Activated CD4-positive, CD25-positive, alpha-beta regulatory T cell treated with anti-CD3 and anti-CD28 coated beads, Interleukin-2, amount 50 U/mL, for 72 hours (primary cell): Measurements from ENCODE around the gene C12orf75.
"Not testable (repeated sequence)": the region's sequence is repeated elsewhere in the genome, so short reads cannot be mapped to it uniquely, and the experiment has no call there.

Experiments used
- DNase-seq: peaks from one replicate; pipeline ENCODE4 v3.0.0; 2021

Gene C12orf75

DNA sequence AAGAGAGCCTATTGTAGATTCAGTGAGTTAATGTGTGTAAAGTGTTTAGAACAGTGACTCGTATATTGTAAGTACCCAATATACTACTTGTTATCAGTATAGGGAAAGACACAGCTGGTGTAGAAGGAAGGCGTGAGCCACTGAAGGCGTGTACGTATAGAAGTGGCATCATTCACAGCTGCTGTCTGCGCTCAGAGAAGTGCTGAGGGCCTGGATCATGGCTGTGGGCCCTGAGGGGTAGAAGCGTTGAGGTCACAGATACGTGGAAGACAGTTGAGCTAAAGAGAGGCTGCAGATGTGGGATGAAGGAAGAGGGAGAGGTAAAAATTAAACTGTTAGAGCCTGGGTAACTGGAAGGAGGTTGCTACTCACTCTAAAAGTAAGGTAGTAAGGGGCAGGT lies 5.9 kb downstream of the C12orf75 start:
- DNase-seq = no peak

DNA sequence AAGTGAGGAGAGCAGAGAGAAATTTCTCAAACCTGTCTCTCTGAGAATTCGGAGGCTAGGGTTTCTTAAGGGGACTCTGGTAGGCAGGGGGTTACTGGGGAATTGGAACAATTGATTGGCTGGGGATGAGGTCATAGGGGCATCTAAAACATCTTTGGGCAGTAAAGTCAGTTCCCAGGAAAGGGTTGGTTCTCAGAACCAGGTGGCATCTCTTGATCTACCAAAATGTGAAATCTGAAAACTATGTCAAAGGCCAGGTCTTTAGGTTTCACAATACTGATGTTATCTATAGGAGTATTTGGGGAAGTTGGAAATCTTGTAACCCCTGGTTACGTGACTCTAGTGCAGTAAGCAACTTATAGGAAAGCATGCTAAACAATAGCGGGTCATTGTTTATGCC lies 6.9 kb downstream of the C12orf75 start:
- no peak for DNase-seq

DNA sequence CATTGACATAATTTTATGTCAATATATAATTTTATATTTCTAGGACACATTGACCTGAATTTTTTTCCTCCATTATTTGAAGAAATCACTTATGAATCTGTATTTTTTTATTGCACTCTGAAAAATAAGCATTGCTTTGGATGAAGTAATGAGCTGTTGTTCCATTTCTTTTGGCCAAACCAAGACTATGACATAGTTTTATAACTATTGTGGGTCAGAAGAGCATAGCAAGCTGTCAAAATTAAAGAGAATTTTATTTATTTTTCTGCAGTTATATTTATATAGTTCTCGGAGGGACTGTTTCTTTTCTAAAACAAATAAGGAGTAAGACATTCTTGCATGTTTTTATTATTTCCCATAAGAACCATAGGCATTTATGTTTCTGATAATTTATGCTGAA lies 8.5 kb downstream of the C12orf75 start:
- DNase-seq = no peak

DNA sequence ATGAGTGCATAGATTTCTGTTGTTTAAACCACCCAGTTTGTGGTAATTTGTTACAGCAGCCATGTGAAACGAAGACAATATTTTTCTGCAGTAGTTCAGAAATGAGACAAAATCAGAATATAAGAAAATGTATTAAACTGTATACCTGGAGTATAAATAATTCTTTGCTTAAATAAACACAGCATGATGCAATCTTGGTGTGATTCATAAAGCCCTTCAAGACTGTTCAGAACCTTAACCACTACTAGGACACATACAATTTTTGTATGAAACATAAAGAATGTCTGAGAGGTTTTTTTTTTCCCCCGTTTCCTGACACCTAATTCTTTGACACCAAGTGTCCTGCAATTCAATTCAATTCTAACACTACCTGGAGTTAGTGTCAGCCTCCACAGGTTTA lies 10.5 kb downstream of the C12orf75 start:
- DNase-seq = no peak

DNA sequence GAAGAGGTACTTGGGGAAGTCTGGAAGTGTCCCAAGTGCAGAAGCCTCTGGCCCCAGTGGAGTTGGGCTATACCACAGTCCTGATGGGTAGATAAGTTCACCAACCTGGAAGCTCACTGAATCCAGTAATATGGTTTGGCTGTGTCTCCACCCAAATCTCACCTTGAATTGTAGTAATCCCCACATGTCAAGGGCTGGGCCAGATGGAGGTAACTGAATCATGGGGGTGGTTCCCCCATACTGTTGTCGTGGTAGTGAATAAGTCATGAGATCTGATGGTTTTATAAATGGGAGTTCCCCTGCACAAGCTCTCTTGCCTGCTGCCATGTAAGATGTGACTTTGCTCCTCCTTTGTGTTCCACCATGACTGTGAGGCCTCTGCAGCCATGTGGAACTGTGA lies 11.1 kb downstream of the C12orf75 start:
- DNase-seq = not testable (repeated sequence)

DNA sequence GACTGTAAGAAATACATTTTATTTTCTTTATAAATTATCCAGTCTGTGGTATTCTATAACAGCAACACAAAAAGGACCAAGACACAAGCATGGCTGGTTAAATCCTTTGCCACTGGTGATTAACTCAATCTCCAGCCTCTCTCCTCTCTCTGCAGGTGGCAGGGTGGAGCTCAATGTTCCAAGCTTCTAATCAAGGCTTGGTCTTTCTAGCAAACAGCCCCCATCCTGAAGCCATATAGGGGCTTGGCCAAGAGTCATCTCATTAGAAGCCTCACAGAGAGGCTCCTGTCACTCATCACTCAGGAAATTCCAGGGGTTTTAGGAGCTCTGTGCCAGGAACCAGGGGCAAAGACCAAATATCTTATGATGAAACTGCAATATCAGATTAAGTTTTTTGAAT lies 12.0 kb downstream of the C12orf75 start:
- DNase-seq = no peak

DNA sequence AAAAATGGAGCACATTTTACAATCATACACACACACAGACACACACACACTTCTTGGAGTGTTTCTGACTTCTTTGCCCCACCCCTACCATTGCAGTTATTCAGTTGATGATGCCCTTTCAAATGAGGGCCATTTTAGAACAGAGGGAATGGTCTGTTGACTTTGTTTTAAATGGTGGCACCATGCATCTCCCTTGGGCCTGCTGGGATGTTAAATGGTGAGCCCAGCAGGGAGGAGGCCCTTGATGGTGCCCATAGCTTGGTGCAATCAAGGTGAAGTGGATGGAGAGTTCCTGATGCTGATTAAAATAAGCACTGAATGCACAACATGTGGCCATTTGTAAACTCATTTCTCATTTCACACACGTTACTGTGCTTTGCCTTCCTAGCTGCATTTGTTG lies 13.3 kb downstream of the C12orf75 start:
- no peak for DNase-seq

DNA sequence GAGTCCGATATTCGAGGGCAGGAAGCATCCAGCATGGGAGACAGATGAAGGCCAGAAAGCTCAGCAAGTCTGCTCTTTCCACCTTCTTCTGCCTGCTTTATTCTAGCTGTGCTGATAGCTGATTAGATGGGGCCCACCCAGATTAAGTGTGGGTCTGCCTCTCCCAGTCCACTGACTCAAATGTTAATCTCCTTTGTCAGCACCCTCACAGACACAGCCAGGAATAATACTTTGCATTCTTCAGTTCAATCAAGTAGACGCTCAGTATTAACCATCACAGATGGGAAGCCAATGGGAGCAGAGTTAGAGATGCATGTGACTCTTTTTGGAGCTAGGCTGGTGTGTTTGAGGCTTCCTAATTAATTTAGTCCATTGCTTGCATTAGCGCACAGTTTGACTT lies 17.0 kb downstream of the C12orf75 start:
- DNase-seq = no peak

DNA sequence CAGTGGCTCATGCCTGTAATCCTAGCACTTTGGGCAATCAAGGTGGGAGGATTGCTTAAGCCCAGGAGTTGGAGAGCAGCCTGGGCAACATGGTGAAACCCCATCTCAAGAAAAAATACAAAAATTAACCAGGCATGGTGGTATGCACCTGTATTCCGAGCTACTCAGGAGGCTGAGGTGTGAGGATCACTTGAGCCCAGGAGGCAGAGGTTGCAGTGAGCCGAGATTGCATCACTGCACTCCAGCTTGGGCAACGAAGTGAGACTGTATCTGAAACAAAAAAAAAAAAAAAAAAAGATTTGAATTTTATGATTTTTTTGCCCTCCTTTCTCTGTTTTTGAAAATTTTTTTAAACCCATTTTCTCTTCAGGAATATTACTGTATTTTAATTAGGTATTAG lies 17.7 kb downstream of the C12orf75 start:
- DNase-seq = no peak

DNA sequence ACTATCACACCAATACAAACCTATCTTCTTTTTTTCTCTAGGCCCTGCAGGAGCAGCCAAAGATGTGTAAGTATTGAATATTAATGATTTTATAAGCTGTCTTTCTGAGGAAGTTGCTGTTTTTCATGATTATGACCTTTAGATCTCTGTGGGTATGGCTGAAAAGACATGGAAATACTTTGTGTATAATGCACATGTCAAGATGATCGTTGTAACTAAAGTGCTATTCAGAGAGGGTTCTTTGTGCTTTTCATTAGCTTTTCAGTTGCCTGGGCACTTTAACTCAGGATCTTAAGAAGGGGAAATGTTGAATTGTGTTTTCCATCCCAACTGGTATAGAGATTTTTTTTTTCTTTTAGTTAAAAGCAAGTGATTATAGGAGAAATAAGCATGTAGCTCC lies 18.1 kb downstream of the C12orf75 start:
- no peak for DNase-seq

DNA sequence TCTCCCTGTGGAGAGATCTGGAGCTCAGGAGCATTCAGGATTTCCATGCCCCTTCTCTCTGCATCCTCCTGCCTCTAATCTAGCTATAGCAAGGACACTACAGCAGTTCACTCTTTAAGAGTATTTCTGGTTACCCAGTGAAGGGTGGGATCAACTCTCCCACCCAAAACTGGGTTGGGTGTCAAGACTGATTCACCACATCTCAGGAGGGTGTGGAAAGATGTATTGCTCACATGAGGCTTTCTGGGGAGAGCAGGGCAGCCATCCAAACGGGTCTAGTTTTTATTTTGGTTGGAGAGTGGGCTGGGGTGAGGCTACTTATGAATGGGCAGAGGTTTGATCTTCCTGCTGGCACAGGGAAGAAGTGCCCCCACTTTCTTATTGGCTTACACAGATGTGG lies 18.6 kb downstream of the C12orf75 start:
- no peak for DNase-seq

DNA sequence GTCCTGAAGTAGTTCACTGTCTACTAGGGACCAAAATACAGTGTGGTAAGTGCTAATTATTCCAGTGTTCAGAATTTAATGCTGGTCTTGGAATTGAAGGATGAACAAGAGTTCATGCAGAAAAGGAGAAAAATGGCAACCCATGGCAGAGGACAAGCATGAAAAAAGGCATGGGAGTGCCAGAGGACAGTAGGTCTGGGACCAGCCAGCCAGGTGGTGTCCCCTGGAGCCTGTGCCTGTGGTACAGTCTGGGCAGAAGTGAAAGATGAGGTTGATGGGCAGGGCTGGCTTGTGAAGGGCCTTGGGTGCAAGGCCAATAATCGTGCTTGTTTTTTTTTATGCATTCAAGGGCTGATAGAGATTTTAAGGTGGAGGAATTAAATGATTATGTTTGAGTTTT lies 21.0 kb downstream of the C12orf75 start:
- DNase-seq = no peak

DNA sequence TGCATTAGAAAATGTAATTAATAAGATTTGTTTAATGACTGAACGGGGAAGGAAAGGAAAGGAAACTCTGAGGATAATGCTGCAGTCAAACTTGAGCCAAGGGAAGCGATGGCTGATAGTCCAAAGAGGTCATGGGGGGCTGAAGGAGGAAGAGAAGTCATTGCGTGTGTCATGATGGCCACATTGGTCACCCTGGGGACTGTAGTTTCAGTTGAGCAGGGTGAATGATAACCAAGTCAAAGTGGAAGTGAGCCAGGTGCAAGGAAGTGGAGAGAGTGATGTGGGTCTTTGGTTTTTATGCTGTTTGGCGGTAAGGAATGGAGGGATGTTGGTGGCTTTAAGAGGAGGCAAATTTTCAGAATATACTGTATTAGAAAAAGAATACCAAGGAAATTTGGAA lies 21.6 kb downstream of the C12orf75 start:
- no peak for DNase-seq

DNA sequence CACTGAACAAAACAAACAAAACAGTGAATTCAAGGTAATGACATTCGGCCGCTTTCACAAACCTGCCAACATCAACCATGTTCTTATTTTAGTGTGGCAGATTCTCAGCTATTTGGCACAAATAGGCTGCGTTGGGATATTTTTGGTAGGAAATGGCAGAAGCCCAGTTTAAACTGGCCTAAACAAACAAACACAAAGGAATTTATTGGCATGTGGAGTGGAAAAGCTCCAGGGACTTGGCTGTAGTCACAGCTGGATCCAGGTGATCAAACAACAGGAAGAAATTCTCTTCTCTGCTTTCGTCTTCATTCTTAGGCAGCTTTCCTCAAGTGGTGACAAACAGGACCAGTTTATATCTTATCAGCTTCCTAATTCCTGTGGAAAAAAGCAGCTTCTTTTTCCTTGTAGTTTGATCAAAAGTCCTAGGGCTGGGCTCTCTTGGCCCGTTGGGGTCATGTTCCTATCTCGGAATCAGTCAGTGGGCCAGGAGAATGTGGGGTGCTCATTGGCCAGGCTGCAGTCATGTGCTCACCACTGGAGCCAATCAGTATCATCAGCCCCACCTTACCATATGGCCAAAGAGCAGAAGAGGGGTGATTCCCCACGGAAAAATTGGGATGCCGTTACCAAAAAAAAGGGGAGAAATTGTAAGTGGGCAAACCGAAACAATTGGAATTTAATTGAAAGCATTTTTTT lies 22.6 kb downstream of the C12orf75 start:
- no peak for DNase-seq

DNA sequence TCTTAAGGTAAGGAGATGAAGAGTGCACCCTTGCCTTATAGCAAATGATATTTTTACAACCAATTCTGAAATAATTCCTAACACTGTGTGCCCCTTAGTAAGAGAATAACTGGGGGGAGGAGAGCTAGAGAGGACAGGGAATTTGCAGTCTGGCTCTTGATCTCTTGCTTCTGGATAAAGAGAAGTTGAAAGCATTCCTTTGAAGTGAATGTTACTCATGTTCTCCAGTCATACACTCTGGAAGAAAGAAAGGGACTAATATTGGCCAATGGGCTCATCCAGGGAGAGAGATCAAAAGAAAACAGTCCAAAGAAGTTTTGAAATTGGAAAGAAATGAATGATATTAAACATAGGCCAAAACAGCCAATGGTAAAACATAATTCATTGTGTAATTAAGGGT lies 25.3 kb downstream of the C12orf75 start:
- no peak for DNase-seq

DNA sequence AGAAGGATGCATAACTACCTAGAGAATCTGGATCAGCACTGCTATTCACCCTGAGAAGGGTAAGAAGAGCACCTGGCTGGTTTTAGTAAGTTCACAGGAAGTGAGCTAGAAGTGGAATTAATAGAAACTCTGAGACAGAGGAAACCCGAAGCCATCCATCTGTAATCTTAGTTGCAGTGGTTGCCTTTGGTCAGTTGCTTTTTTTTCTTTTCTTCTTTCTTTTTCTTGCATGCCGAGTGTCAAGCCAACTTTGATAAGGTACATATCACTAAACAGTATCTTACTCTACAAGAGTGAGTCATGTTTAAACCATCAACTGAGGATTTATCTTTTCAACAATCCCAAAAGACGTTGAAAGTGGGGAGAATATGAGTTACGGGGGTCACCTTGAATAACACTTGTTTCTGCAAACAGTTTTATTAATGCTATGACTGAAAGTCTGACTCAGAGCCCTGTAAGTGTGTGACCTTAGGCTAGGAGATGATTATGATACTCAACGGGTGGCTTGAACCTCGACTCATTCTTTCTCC lies 26.7 kb downstream of the C12orf75 start:
- DNase-seq = no peak

DNA sequence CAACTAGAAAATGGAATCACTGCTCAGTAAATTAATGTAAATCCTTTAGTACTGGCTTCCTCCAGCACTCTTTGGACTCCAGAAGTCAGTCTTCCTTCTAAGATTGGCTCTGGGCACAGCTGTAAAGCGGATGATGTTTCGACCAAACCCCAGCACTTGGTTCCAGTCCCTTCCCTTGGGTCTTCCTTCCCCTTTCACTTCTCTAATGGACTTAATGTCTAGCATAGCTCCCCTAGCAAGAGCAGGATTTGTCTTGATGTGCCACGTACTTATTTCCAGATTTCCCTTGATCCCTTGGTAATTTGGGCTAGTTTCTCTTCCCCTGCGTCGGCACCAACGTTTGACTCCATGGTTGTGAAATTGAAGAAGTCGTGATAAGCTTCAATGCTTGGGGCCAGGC lies 28.3 kb downstream of the C12orf75 start:
- DNase-seq = no peak

DNA sequence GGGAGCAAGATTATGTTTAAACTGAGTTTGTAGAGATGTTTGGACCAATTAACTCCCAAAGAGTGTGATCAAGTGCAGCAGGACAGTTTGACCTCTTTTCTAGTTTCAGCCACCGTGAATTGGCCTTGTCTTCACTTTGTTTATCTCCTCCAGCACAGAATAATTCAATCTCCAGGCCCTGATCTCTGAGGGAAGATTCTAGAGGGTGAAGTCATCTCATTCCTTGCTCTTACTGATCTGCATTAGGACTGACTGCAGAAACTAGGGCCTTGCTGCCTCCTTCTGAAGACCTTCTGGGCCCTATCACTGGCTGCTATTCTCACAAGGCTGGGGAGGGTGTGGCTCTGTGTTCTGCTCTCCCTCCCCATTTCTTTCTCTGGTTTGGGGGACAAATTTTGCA lies 29.4 kb downstream of the C12orf75 start:
- no peak for DNase-seq

DNA sequence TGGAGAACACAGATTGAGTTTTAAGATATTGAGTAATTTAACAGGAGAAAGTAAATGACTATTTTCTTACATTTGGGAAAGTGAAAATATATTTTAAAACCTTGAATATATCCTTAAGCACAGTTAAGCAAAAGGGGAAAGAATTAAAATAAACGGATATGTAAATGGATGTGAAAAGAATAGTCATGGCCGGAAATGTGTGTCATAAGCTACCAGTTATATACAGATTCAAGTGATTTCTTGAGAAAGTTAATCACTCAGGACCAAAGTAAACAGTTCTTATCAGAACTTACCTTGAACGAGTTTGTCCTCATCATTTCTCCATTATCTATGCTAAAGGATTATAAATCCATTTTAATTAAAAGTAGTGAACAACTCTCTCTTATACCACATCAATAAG lies 33.4 kb downstream of the C12orf75 start:
- DNase-seq = no peak

DNA sequence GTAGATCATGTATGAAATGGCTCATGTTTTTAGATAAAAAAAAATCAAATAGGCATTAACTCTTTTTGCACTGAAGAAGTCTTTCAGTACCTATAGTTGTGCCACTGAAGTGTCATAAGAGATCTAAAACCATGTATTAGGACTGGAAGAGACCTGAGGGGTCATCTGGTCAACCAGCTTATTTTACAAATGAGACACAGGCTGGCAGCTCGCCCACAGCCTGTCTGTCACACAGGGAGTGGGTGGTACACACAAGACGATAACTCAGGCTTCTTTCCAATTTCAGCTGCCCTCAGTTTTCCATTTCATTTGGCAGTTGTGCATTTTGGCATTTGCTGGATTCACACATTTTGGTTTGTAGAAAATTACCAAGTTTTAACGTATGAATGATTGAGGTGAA lies 34.7 kb downstream of the C12orf75 start:
- DNase-seq = no peak

DNA sequence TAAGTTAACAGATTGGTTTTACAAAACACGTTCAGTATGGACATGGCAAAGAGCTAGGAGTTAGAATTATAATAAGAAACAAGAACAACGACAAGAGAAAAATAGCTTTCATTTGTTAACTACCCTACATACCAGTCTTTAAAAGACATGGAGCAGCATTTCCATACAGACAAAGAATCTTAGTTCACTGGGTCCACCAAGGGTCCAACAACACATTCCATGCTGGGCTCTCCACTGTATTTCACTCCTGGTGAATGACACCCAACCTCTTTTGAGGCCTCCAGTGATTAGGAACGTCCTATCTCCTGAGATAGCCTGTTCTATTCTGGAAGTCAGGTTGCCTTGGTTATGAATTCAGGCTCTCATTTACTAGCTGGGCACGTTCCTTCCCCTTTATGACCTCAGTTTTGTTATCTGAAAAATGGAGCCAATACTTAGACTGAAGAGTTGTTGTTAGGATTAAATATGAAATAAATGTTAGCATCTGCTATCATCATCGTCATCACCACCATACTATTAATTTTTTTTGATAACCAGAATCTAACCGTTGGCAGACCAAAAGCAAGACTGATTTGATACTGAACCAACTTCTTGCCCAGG lies 37.7 kb downstream of the C12orf75 start:
- DNase-seq = no peak

DNA sequence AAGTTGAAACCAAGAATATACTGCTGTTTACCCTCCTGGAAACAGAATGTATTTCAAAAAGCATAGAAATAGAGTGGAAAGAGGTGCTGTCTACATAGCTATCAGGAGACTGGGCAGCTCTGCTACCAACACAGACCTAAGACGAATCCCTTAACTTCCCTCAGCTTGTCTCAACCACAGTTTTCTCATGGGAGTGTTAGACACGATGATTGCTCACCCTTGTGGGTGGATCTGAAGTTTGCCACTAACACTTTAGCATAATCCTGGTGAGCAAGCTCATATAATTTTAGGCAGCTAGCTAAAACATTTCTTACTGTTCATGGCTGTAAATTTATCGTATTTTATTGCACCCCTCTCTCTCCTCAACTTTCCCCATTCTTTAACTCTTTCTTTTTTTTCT lies 38.5 kb downstream of the C12orf75 start:
- DNase-seq = no peak

DNA sequence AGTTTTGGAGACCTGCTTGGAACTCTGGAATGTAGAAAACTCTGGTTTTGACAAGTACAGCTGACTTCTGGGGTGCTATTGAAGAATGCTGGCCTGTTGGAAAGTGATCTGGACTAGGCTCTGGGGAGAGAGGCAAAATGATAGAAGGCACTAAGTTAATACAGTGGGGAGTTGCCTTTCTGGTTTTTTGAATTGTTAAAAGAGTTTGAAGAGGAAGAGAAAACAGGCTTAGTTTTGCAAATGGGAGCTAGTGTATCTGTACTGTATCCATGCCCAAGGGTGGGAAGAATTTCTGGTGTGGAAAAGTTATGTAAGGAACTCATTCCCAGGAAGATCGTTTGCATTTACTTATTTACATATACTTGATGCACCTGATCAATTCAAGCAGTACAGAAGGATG lies 43.8 kb downstream of the C12orf75 start:
- DNase-seq = no peak

DNA sequence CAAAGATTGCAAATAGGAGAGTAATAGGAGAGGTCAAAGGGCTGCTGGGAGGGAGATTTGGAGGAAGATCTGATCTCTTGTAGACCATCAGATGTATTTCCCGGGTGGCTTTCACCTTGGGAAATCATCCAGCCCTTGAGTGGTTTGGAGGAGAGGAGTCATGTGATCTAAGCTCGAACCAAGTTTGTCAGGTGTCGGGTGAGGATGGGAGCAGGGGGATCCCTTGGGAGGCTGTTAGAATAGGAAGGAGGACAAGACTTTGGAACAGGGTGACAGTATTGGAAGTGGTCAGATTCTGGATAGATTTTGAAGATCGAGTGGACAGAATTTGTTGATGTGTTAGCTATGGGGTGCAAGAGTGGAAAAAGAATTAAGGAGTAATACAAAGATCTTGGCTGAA lies 46.6 kb downstream of the C12orf75 start:
- no peak for DNase-seq

DNA sequence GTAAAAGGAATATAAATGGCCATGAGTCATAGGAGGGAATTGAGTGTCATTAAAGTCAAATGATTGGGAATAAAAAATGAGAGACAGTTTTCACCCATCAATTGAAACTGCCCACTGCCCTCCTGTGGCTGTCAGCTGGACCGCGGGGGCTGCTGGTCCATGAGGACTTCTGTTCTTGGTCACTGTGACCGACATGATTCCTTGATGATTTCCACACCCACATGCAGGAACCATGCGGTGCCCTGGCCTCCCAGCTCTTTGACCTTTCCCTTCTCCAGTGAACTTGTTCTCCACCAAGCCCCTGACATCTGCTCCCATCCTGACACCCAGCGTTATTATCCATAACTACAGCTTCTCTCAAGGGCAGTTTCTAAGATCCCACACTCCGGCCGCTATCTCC lies 48.4 kb downstream of the C12orf75 start:
- no peak for DNase-seq
